NK-92 treated with Interleukin-12 subunit alpha and Interleukin-12 subunit beta, amount 100 ng/mL, for 24 hours (cell line): ENCODE results near the gene TCEANC.

Experiments used
- DNase-seq: peaks from one replicate; lab custom pipeline; 2025; lab: John Stamatoyannopoulos, UW

Gene TCEANC

GRCh38 chrX:13691841-13692371 is 39.0 kb downstream of the TCEANC start:
- DNase-seq, result no peak

- no peak for DNase-seq
Measured at GRCh38 chrX:13692771-13693231, 39.9 kb downstream of the TCEANC start.

GRCh38 chrX:13693341-13693961 is 40.5 kb downstream of the TCEANC start:
- DNase-seq, result no peak

- DNase-seq, result no peak
Measured at GRCh38 chrX:13694359-13694758, 41.4 kb downstream of the TCEANC start.

- DNase-seq, result no peak
Measured at GRCh38 chrX:13694983-13695382, 42.0 kb downstream of the TCEANC start.

- DNase-seq, result no peak
Measured at GRCh38 chrX:13695601-13696115, 42.7 kb downstream of the TCEANC start.

GRCh38 chrX:13697455-13697854 is 44.5 kb downstream of the TCEANC start:
- no peak for DNase-seq

GRCh38 chrX:13697976-13698375 is 45.0 kb downstream of the TCEANC start:
- DNase-seq, result no peak

GRCh38 chrX:13698432-13698831 is 45.5 kb downstream of the TCEANC start:
- DNase-seq, result no peak

- DNase-seq, result no peak
Measured at GRCh38 chrX:13699183-13699826, 46.4 kb downstream of the TCEANC start.

- DNase-seq, result no peak
Measured at GRCh38 chrX:13700380-13700779, 47.4 kb downstream of the TCEANC start.

GRCh38 chrX:13702111-13702789 is 49.3 kb downstream of the TCEANC start:
- DNase-seq, result no peak

- DNase-seq, result no peak
Measured at GRCh38 chrX:13703135-13703534, 50.2 kb downstream of the TCEANC start.

GRCh38 chrX:13703589-13703988 is 50.6 kb downstream of the TCEANC start:
- no peak for DNase-seq

GRCh38 chrX:13711141-13711540 is 58.2 kb downstream of the TCEANC start:
- no peak for DNase-seq
